ELR (cell line): ENCODE measurements around the gene SLC2A4.

Experiments used
- DNase-seq: peaks from one replicate; pipeline ENCODE4 v3.0.0-alpha.2; 2015; ENCODE audit warnings: low read depth

SLC2A4 gene

GRCh38 chr17:7279448-7279847 lies 2.1 kb upstream of the SLC2A4 start:
- DNase-seq: no peak

- peak; percentile 86 for DNase-seq
Observed at GRCh38 chr17:7280519-7281073, 922 bp upstream of the SLC2A4 start.

GRCh38 chr17:7281953-7282751 lies 634 bp downstream of the SLC2A4 start:
- DNase-seq: no peak

- no peak for DNase-seq
Observed at GRCh38 chr17:7282752-7283321, 1.3 kb downstream of the SLC2A4 start.

GRCh38 chr17:7283471-7284216 lies 2.1 kb downstream of the SLC2A4 start:
- DNase-seq: no peak

GRCh38 chr17:7284911-7285310 lies 3.4 kb downstream of the SLC2A4 start:
- DNase-seq: no peak

- no peak for DNase-seq
Observed at GRCh38 chr17:7285679-7286078, 4.2 kb downstream of the SLC2A4 start.

- no peak for DNase-seq
Observed at GRCh38 chr17:7289256-7290032, 7.9 kb downstream of the SLC2A4 start.

- DNase-seq: no peak
Observed at GRCh38 chr17:7290166-7290565, 8.6 kb downstream of the SLC2A4 start.

- no peak for DNase-seq
Observed at GRCh38 chr17:7290685-7291084, 9.2 kb downstream of the SLC2A4 start.

GRCh38 chr17:7292194-7292593 lies 10.7 kb downstream of the SLC2A4 start:
- no peak for DNase-seq

- no peak for DNase-seq
Observed at GRCh38 chr17:7292729-7293128, 11.2 kb downstream of the SLC2A4 start.

GRCh38 chr17:7293159-7293558 lies 11.6 kb downstream of the SLC2A4 start:
- no peak for DNase-seq

- DNase-seq: no peak
Observed at GRCh38 chr17:7293816-7294613, 12.5 kb downstream of the SLC2A4 start.

- peak; percentile 35 for DNase-seq
Observed at GRCh38 chr17:7294614-7295153, 13.2 kb downstream of the SLC2A4 start, which contains the start of gene YBX2. Gene YBX2, minus strand, starts transcription at chr17:7294639. Its CDS starts 139 bp downstream, at chr17:7294500.

GRCh38 chr17:7295230-7296180 lies 14.0 kb downstream of the SLC2A4 start:
- no peak for DNase-seq

GRCh38 chr17:7296189-7296861 lies 14.8 kb downstream of the SLC2A4 start:
- peak; percentile 89 for DNase-seq

GRCh38 chr17:7304179-7304578 lies 22.7 kb downstream of the SLC2A4 start:
- no peak for DNase-seq
